Fibroblast of the conjunctiva (primary cell): ENCODE measurements around the gene MSL3B.
"Not testable (repeated sequence)": the region's sequence is repeated elsewhere in the genome, so short reads cannot be mapped to it uniquely, and the experiment has no call there.

ENCODE experiments used
- DNase-seq: peaks from one replicate; pipeline ENCODE4 v3.0.0-alpha.2; 2010; ENCODE audit warnings: low read depth

MSL3B gene

DNA sequence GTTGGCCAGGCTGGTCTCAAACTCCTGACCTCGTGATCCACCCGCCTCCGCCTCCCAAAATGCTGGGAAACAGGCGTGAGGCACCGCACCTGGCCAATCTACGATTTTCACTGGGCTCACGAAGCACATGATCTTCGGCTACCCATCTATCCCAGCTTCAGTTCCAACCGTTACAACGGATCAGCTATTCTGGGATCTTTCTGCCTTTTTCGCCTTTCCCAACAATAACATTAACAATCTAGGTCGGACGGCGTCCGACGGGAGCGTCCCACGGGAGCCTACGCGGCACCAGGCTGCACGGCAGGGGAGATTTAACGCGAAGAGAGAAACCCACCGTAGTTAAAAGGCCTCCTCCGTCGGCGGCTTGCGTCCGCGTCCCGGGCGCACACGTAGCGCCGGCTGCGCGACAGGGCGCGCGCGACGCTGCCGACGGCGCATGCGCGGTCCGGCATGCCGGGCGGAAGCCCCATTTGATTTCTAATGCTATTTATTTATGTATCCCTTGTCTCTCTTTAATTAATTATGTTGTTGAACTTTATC lies at the start of gene MSL3B:
TSS of gene MSL3B (minus strand) at position 394 of the 540 bp plus-strand sequence.
- DNase-seq: peak; percentile 29

DNA sequence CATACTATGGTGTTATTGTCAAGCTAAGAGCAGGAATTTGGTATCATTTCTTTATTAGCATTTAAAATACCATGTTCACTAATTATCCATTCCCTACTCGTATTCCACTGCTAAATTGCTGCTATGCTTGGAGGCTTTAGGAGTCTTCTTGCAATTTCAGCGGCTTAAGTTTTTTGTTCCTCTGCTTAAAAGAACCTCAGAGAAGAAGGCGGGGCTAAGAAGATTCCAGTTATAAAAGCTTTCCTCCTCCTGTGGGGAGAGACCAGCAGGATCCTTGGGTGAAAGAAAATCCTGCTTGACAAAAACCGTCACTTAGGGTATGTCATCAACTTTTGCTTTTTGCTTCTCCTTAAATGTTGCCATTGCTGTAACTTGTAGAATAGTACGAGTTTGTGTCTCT lies 48.9 kb upstream of the MSL3B start, which contains the start of gene TRPM8:
TSS of gene TRPM8 (plus strand) at position 258 of the 400 bp plus-strand sequence. CDS start 9,165 bp downstream, outside the sequence.
- DNase-seq: no peak

DNA sequence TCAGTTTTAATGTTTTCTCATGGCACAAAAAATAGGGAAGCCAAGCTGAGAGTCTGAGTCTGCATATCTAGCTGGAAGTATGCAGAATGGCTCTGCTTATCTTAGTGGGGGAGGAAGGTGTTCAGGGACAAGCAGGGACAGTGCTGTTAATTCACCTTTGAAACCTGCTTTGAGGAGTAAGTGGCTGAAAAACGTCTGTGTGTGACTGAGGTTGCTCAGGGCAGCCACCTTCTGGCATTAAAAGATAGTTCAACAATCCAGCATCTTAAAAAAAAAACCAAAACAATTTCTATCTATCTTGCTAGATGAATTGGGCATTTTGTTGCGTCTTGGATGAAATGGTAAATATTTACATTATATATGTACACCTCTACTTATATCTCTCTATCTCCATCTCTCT lies 46.9 kb upstream of the MSL3B start:
- DNase-seq: no peak

DNA sequence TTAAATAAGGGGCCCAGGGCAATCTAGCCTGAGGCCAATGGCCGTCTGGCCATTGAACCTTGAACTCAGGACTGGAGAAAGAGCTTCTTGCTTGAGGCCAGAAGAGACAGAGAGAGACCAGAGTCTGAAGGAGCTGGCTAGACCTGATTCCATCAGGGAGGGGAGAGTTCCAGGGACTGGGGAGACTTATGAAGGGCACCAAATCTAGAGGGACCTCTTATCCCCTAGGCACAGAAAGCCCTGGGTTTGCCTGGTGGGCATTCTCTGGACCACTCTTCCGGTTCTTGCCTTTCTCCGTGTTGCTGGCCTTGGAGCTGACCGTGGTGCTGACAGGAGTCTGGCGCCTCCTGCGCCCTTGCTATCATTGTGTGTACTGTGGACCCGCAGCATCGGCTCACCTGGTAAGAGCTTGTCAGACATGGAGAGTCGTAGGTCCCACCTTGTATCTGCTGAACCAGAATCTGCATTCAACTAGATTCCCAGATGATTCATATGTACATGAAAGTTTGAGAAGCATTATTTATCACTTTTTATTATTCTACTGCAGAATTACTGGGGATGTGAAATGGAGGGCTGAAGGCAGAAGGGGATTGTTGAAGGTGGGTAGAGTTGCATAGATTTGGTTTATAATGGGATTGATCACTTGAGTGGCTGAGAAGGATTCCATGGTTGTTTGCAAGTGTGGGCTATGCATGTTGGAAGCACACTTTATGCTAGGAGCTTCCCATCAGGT lies 44.7 kb upstream of the MSL3B start:
- no peak for DNase-seq

DNA sequence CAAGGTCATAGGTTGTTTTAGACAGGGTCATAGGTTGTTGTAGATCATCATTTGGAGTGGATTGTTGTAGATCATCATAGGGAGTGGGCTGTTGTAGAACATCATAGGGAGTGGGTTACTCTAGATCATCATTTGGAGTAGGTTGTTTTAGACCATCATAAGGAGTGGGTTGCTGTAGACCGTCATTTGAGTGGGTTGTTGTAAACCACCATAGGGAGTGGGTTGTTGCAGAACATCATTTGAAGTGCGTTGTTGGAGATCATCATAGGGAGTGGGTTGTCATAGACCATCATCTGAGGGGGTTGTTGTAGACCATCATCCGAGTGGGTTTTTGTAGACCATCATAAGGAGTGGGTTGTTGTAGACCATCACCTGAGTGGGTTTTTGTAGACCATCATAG lies 39.4 kb upstream of the MSL3B start:
- no peak for DNase-seq

DNA sequence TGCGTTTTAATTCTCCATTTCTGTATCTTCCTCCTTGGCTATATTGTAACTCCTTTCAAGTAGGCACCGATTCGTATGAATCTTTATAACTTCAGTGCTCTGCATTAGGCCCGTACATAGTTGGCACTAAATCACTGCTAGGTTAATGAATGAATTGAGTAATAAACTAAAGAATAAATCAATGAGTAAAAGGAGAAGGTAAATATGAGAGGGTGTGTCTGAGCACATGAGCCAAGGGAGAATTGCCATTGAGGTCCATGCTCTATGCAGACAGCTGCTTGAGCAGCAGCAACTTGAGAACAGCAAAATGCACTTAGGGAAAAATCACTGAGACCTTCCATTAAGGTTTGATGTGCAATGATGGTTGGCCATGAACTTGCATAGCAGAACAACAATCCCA lies 37.8 kb upstream of the MSL3B start:
- DNase-seq: no peak

DNA sequence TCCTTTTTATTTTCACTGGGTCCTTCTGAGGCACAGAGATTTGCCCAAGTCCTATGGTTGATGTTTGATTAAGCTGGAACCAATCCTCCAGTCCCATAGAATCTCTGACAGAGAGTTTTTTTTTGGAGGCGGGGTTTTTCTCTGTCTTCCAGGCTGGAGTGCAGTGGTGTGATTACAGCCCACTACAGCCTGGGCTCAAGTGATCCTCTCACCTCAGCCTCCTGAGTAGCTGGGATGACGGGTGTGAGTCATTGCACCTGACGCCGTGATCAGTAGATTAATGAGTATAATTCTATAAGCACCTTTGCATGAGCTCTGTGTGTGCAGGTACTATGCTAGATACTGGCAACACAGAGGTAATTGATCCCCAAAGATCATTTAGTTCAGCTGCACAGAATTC lies 33.7 kb upstream of the MSL3B start:
- DNase-seq: no peak

DNA sequence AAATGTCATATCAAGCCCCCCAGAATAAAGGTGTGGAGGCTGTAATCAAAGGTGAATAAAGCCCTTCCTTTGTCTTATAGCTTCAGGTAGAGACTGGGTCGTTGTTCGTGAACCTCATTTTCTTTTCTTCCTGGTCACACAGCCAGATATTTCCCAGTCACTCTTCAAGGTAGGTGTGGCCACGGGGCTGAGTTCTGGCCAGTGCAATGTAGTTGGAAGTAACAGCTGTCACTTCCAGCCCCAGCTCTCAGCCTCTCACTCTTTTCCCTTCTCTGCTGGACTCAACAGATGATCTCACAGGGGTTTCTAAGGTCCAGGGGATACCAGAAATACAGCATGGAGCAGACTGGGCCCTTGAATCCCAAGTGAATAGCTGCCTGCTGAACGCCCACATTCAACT lies 33.2 kb upstream of the MSL3B start:
- DNase-seq: no peak

DNA sequence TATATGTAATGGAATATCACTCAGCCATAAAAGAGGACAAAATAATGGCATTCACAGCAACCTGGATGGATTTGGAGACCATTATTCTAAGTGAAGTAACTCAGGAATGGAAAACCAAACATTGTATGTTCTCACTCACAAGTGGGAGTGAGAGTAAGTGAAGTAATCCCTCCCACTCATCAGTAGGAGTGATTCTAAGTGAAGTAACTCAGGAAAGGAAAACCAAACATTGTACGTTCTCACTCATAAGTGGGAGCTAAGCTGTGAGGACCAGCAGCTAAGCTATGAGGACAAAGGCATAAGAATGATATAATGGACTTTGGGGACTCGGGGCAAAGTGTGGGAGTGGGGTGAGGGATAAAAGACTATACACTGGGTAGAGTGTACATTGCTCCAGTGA lies 28.1 kb upstream of the MSL3B start:
- not testable (repeated sequence) for DNase-seq

DNA sequence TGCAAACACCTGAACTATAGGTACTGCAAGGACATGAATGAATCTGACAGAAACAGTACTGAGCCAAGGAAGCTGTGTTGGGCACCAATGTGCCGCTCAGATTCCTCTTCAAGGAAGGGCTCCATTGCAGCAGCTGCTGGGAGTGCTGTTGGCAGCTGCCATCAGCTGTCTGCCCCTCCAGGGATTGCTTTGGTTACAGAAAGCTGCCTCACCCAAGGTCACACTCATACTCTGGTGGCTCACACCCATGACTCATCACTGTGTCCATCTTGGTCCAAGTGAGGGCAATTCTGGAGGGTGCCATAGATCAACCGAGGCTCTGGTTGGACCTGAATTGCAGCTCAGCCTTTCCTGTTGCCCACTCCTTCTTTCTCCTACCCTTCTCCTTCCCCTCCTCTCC lies 24.6 kb upstream of the MSL3B start:
- no peak for DNase-seq

DNA sequence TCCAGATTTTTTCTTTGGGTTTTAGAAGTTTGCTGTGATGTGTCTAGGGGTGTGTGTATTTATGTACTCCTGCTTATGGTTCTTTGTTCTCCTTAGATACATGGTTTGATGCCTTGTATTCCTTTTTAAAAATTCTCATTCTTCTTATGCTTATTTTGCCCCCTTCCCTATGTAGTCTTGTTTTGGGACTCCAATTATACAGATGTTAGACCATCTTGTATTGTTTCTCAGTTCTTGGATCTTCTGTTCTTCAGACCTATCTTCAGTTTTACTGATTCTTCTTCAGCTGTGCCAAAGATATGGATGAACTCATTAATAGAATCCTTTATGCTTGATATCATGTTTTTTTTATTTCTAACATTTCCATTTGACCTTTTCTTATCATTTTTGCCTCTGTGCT lies 14.2 kb upstream of the MSL3B start:
- DNase-seq: no peak

DNA sequence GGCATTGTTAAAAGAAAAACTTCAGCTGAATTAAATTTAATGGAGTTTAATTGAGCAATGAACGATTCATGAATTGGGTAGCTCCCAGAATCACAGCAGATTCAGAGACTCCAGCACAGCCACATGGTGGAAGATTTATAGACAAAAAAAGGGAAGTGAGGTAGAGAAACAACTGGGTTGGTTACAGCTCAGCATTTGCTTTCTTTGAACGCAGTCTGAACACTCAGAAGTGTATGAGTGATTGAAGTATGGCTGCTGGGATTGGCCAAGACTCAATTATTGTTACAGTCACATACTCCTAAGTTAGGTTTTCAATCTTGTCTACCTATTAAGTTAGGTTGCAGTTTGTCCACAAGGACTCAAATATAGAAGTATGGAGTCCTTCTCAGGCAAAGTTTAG lies 3.9 kb upstream of the MSL3B start:
- DNase-seq: not testable (repeated sequence)

DNA sequence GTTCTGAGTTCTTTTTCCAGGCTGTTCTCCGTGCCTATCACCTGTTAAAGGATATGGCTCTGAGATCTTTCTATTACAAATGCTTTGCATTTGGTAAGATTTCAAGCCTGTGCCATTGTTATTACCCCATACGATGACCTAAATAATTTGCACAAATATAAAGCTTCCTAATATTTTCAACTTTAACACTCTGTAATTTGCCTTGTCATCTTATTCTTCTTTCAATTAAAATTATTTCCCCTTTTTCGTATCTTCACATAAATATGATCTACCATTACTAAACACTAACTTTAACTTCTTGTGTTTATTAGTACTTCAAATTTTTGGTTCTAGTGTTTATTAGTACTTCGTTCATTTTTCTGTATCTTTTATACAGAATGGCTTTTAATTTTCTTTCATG lies 3.2 kb upstream of the MSL3B start:
- DNase-seq: no peak

DNA sequence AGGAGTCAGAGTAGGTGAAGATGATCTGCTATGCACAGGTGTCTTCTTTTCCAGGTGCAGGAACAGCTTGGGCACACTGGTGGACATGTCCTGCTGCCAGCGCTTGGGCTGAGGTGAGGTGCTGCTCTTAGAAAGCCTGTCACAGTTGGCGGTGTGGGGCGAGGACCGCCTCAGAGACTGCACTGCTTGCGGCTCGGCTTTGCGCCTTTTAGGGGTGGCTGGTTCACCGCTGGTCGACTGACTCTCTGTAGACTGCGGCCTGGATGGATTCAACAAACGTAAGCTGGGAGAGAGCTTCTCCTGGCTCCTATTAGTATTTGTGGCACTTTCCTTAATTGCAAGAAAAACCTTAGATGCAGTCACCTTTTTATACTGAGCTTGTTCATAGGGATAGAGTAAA lies 1.7 kb downstream of the MSL3B start:
- no peak for DNase-seq

DNA sequence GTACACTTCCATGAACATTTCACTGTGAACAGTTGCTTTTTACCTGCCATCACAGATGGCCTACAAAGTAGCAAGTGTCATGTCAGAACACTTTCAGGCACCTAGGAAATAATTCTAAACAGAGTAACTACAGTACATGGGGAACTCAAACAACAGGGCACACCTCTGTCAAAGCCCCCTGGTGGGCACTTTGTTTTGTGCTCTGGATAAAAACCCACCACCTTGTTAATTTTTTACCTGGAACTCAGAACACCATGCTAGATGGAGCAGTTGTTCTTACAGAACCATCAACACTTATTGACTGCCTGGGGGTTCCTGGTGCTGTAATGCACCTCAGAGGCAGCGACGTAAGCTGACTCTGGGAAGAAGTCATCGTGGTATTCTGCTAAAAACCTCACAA lies 2.3 kb downstream of the MSL3B start:
- DNase-seq: no peak

DNA sequence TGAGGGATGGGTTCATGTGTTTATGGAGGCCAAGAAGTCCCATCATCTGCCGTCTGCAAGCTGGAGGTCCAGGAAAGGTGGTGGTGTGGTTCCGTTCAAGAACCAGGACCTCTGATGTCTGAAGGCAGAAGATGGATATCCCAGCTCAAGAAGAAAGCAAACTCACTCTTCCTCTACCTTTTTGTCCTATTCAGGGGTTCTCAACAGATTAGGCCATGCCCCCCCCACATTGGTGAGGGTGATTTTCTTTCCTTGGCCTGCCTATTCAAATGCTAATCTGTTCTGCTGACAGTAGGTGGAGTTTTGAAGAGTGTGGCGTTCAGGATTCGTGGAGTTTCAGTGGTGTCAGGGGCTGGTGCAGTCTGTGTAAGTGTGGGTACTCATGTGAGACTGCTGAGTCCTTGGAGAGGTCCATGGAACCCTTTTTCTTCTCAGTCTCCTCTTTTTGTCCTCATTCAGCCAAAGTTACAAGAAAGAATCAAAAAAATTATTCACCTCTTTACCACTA lies 5.9 kb downstream of the MSL3B start:
- DNase-seq: no peak

DNA sequence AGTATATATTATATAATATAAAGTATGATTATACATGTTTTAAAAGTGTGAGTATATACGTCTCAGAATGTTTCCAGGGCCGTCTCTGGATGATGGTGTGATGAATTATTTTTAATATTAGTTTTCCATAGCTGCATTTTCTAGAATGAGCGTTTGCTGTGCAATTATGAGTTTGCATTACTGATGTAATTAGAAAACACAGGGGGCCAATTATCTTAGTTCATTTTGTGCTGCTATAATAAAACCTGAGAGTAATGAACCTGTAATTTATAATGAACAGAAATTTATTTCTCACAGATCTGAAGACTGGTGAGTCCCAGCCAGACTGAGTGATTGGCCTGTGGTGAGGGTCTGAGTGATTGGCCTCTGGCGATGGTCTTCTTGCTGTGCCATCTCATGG lies 9.9 kb downstream of the MSL3B start:
- DNase-seq: no peak

DNA sequence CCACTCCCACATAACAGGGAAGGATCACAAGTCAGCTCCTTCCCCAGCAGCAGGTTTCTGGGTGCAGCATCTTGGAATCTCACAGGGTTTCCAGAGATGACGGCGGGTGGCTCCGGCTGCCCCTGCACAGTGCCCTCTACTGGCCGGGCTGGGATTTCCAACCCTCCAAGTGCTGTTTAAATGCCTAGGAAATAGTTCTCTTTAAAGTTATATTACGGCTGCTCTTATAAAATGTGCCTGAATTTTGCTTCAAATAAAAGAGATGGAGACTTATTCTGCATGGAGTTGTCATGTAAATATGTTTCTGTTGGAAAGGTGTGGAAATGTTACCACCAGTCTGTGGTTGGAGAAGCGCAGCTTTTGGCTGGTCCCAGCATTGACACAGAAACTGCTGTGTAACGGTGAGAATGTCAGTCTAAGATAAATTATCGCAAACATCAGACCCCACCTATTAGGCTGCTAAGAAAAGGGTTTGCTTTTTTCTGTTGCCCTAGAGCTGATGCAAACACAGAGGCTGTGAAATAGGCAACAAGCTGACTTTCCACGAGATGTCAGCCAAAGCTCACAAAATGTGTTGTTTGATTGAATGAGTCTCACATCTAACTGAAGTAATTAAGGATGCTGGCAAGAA lies 10.6 kb downstream of the MSL3B start:
- no peak for DNase-seq

DNA sequence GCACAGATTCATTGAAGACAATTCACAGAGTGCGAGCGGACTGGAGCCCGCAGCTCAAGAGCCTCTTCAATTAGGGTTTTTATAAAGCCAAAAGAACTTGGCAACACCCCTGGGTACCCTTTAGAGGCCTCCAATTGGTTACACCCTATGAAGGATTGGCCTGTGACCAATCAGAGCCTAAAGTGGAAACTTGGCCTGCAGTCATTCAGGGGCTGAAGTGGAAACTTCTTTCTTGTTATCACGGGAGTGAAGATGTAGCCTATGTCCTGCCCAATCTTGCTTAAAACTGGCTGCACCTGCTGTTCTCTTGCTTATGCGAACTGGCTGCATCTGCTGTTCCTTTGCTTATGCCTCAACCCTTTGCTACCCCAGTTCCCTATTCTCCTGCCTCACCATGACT lies 12.0 kb downstream of the MSL3B start:
- DNase-seq: no peak

DNA sequence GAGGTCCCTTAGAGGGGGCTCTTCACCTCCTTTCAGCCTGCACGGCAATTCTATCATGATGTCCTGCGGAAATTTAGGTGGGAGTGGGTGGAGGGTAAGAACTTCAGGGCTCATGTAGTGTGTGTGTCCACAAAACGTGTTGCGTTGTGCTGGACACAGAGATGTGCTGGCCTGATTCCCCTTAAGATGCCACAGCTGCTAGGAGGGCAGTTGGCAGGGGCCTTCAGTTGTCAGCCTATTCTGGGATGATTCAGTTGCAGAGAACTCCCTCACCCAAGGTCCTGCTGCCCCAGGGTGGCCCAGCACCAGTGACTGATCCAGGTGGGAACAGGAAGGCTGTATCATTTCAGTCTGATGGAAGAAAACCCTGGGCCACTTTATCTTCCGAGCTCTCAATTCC lies 12.8 kb downstream of the MSL3B start:
- no peak for DNase-seq

DNA sequence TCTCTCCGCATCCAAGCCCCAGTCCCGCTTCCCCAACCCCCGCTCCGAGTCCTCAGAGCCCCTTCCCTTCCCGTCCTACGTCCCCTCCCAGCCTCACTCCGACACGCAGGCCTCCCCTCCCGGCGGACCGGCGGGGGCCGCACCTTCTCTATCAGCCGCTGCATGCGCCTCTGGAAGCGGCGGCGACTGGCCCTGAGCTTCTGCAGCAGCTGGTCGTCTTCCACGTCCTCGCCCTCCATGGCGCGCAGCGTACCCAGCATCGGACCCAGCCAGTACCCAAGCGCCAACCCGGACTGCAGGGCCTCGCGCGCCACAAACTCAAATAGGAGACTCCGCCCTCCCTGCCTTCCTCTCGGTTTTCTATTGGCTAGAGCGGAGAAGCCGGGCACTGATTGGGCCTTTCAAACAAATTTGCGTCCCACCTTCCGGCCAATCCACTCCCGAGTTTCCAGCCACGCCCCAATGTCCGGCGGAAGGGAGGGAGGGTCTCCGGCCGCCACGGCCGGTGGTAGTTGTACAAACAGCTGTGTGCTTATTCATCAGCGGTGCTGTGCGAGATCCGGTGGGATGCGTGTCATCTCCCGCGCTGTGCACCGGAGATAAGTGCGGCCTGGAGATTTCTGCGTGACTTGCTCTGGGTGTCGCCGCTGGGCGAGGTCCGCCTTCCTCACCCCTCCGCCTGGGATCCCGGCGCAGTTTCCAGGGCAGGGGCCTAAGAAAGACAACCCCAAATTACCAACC lies 13.8 kb downstream of the MSL3B start, which contains the start of gene HJURP:
TSS of gene HJURP (minus strand) at position 295 of the 741 bp plus-strand sequence. CDS start at position 260, 35 bp downstream.
- peak; percentile 93 for DNase-seq

DNA sequence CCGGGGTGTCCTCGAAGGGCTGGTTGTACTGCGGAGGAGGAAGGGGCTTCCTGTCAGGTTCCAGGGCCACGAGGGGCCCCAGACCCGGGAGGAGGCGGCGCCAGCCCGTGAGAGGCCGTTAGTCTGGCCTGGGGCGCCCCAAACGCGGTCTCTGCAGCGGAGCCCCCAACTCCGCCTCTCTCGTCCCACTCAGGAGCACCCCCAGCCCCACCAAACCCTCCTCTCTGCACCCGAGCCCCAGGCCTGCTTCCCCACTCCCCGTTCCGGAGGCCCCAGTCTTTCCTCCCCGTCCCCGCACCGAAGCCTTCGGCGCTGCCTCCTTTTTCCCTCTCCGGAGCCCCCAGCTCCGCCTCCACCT lies 14.3 kb downstream of the MSL3B start:
- DNase-seq: no peak

DNA sequence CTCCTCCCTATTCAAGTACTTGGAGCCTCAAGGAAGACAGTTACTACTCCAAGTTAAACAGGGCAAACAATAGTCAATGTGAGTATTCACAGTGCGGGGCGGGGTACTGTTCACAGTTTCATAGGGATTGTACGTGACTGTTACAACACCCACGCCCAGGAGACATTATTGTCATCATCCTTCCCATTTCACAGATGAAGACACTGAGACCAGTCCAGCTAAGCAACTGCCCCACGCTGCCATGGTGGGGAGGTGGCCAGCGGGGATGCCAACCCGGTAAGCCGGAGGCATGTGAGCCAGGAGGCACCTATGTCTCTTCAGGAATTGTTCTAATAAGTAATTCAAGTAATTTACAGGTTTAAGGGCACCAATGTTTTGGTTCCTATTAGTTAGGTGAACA lies 14.8 kb downstream of the MSL3B start:
- DNase-seq: no peak
